CD14-positive monocyte (primary cell): ENCODE results near the gene USP34. TPM values are rescaled to one million over a fixed set of nuclear protein-coding genes. Genes with fewer than 3 reads are reported as not detected.

Experiments
- DNase-seq, 3 donors: peaks; one replicate each; pipeline ENCODE4 v3.0.0-alpha.2; 2011 to 2022
- H2AFZ ChIP-seq: 2 replicates; pipeline ENCODE4 v1.6.0; 2012; ENCODE audit warnings: mild to moderate bottlenecking, low read depth, low read length, inconsistent platforms; ENCODE audit not compliant: insufficient read depth, poor library complexity, severe bottlenecking
- H3K27ac ChIP-seq, 2 donors: 1 replicate in 1 of 2; 2 replicates in 1 of 2; pipeline ENCODE4 v1.5.1; 2012 to 2013; ENCODE audit warnings: low read length in 2 of 2, control low read depth in 1 of 2, inconsistent platforms in 1 of 2, low read depth in 1 of 2, mild to moderate bottlenecking in 1 of 2
- H3K27me3 ChIP-seq, 2 donors: one replicate each; pipeline versions ENCODE4 v1.6.0 to v1.6.1; 2011 to 2013; ENCODE audit warnings: low read length in 2 of 2; ENCODE audit not compliant: control insufficient read depth in 2 of 2, insufficient read depth in 2 of 2
- H3K36me3 ChIP-seq, 2 donors: replicated peaks in 1 of 2; 1 replicate in 1 of 2; 2 replicates in 1 of 2; pipeline versions ENCODE4 v1.5.1 to v1.6.1; 2012 to 2013; ENCODE audit warnings: low read length in 2 of 2, control low read depth in 1 of 2, inconsistent platforms in 1 of 2, mild to moderate bottlenecking in 1 of 2; ENCODE audit not compliant: insufficient read depth in 2 of 2, control insufficient read depth in 1 of 2
- H3K4me1 ChIP-seq, 2 donors: 1 replicate in 1 of 2; 2 replicates in 1 of 2; pipeline versions ENCODE4 v1.5.1 to v1.6.1; 2012 to 2013; ENCODE audit warnings: low read length in 2 of 2, control low read depth in 1 of 2, inconsistent platforms in 1 of 2, mild to moderate bottlenecking in 1 of 2, moderate library complexity in 1 of 2; ENCODE audit not compliant: insufficient read depth in 2 of 2, control insufficient read depth in 1 of 2
- H3K4me2 ChIP-seq: replicated peaks from 2 replicates; pipeline ENCODE3; 2012; ENCODE audit warnings: low read length, moderate library complexity, mild to moderate bottlenecking; ENCODE audit not compliant: poor library complexity, severe bottlenecking; ENCODE audit errors: extremely low read depth
- H3K4me3 ChIP-seq, 3 experiments: fragments of 200-600 bp in 1 of 3; sonication (generic) in 1 of 3; replicated peaks in 1 of 3; 1 replicate in 2 of 3; 2 replicates in 1 of 3; pipeline ENCODE4 v1.5.1; 2011 to 2013; ENCODE audit warnings: low read length in 3 of 3, mild to moderate bottlenecking in 3 of 3, control low read depth in 2 of 3, low read depth in 2 of 3, inconsistent platforms in 1 of 3, moderate library complexity in 1 of 3
- H3K79me2 ChIP-seq: 2 replicates; pipeline ENCODE4 v1.6.0; 2012; ENCODE audit warnings: mild to moderate bottlenecking, control low read depth, inconsistent platforms, low read length, moderate library complexity; ENCODE audit not compliant: insufficient read depth
- H3K9ac ChIP-seq: 2 replicates; pipeline ENCODE4 v1.6.0; 2017; ENCODE audit warnings: low read length, mild to moderate bottlenecking; ENCODE audit not compliant: insufficient read depth, poor library complexity, severe bottlenecking
- H3K9me3 ChIP-seq, 2 donors: replicated peaks in 1 of 2; 1 replicate in 1 of 2; 2 replicates in 1 of 2; pipeline versions ENCODE4 v1.5.1 to v1.6.1; 2012 to 2013; ENCODE audit warnings: low read length in 2 of 2, control low read depth in 1 of 2; ENCODE audit not compliant: control insufficient read depth in 1 of 2, insufficient read depth in 1 of 2
- H4K20me1 ChIP-seq: 2 replicates; pipeline ENCODE4 v1.6.0; 2012; ENCODE audit warnings: mild to moderate bottlenecking, low read length, control low read depth, moderate library complexity; ENCODE audit not compliant: insufficient read depth
- H3K27ac Mint-ChIP-seq, 7 donors: one replicate each; pipeline ENCODE4 v1.8.0; 2020; ENCODE audit warnings: mild to moderate bottlenecking in 7 of 7, mixed read lengths in 7 of 7, moderate library complexity in 6 of 7, inconsistent platforms in 2 of 7
- H3K27me3 Mint-ChIP-seq, 3 donors: one replicate each; pipeline ENCODE4 v1.8.0; 2021 to 2022; ENCODE audit warnings: low read depth in 3 of 3, mild to moderate bottlenecking in 3 of 3, mixed read lengths in 3 of 3, moderate library complexity in 3 of 3, inconsistent platforms in 1 of 3
- H3K36me3 Mint-ChIP-seq, 2 donors: one replicate each; pipeline ENCODE4 v1.8.0; 2020; ENCODE audit warnings: mixed read lengths in 2 of 2, inconsistent platforms in 1 of 2, mild to moderate bottlenecking in 1 of 2
- H3K4me1 Mint-ChIP-seq: one replicate; pipeline ENCODE4 v1.8.0; 2020; ENCODE audit warnings: mild to moderate bottlenecking, mixed read lengths
- H3K4me3 Mint-ChIP-seq, 2 donors: one replicate each; pipeline ENCODE4 v1.8.0; 2020; ENCODE audit warnings: mild to moderate bottlenecking in 2 of 2, mixed read lengths in 2 of 2, moderate library complexity in 1 of 2
- H3K9me3 Mint-ChIP-seq, 7 donors: one replicate each; pipeline ENCODE4 v1.8.0; 2020 to 2022; ENCODE audit warnings: mixed read lengths in 7 of 7, mild to moderate bottlenecking in 6 of 7, moderate library complexity in 6 of 7, inconsistent platforms in 2 of 7
- CTCF ChIP-seq: fragments of 200-600 bp; IDR thresholded peaks from one replicate; pipeline ENCODE4 v1.8.0; 2022; ENCODE audit warnings: antibody characterized with exemption, mild to moderate bottlenecking
- WGBS: methylation state at CpG from one replicate; pipeline ENCODE4 v1.1.5; 2013; ENCODE audit warnings: missing lambda C conversion rate; ENCODE audit not compliant: insufficient coverage; 5-methylcytosine and 5-hydroxymethylcytosine counted together
- intact Hi-C, 2 donors: fragments of 100-400 bp; cut with micrococcal nuclease; formaldehyde crosslinking; loops; one replicate each; pipeline versions ENCODE4 v1.15.0 to v1.15.1; 2023
- polyA plus RNA-seq, 3 donors: library from polyadenylated mRNA; depleted of rRNA in 1 of 3; unstranded in 2 of 3; stranded (reverse) in 1 of 3; fragments of 300-500 nt in 2 of 3; fragments of >200 nt in 1 of 3; fragmentation: Illumina TruSeq in 2 of 3; gene quantifications; 1 replicate in 2 of 3; 2 replicates in 1 of 3; pipeline ENCODE4 v1.2.3, GENCODE V29; 2012 to 2021

The USP34 gene
- polyA plus RNA-seq, 3 donors: 2.8 to 47.2 (median 5.9) TPM

GRCh38 chr2:61438670-61439069 lies 32.2 kb downstream of the USP34 start:
- peaks cover 98% of the 10 kb centered on the region for H4K20me1 ChIP-seq
- peak overlapping the region in 3 of 7 donors; percentile 56 to 61 (median 59) for H3K27ac Mint-ChIP-seq
- intact Hi-C loops: no loop called here

GRCh38 chr2:61437170-61437569 lies 33.7 kb downstream of the USP34 start:
- Mint-ChIP-seq H3K9me3 (peaks cover 0 to 5% (median 0%) of the 10 kb centered on the region in 7 donors), H3K36me3 (peaks cover 0 to 7% of the 10 kb centered on the region in 2 donors), H3K4me3 (no peak overlapping the region), H3K27me3 (no peaks in the 10 kb centered on the region), H3K4me1 (peaks cover 52% of the 10 kb centered on the region), H3K27ac (peak overlapping the region in 4 of 7 donors; percentile 4 to 63 (median 36))
- H3K9ac ChIP-seq: no peak overlapping the region
- H3K36me3 ChIP-seq: no peaks in the 10 kb centered on the region
- H3K4me3 ChIP-seq: no peak overlapping the region
- H4K20me1 ChIP-seq: peaks cover 98% of the 10 kb centered on the region
- DNase-seq: no peak
- intact Hi-C loops: no loop called here
- peaks cover 99% of the 10 kb centered on the region for H3K79me2 ChIP-seq
- H3K4me1 ChIP-seq: peaks cover 24 to 38% of the 10 kb centered on the region in 2 donors
- no peaks in the 10 kb centered on the region for H3K27me3 ChIP-seq
- H3K27ac ChIP-seq: peak overlapping the region in 1 of 2 donors; percentile 68
- 100% methylated on average over 2 of the region's 4 CpGs for WGBS
- no peaks in the 10 kb centered on the region for H3K9me3 ChIP-seq
- H2AFZ ChIP-seq: no peak overlapping the region
- TF ChIP-seq CTCF: no peak
- H3K4me2 ChIP-seq: no peak overlapping the region

More at GRCh38 chr2:61438670-61439069, 32.2 kb downstream of the USP34 start:
- peaks cover 99% of the 10 kb centered on the region for H3K79me2 ChIP-seq
- no peaks in the 10 kb centered on the region for H3K27me3 Mint-ChIP-seq
- no peak overlapping the region for H3K9ac ChIP-seq
- peaks cover 0 to 7% of the 10 kb centered on the region in 2 donors for H3K36me3 Mint-ChIP-seq
- H3K4me1 ChIP-seq: peaks cover 26 to 44% of the 10 kb centered on the region in 2 donors
- no peak for DNase-seq
- no peaks in the 10 kb centered on the region for H3K9me3 ChIP-seq
- H2AFZ ChIP-seq: no peak overlapping the region
- H3K4me2 ChIP-seq: no peak overlapping the region
- H3K4me3 ChIP-seq: no peak overlapping the region
- H3K4me3 Mint-ChIP-seq: no peak overlapping the region
- no peak for TF ChIP-seq CTCF
- H3K36me3 ChIP-seq: no peaks in the 10 kb centered on the region
- no peaks in the 10 kb centered on the region for H3K27me3 ChIP-seq
- H3K9me3 Mint-ChIP-seq: peaks cover 0 to 5% (median 0%) of the 10 kb centered on the region in 7 donors
- H3K4me1 Mint-ChIP-seq: peaks cover 65% of the 10 kb centered on the region
- H3K27ac ChIP-seq: peak overlapping the region in 1 of 2 donors; percentile 62
